ENCODE data around the gene SRM.

DNA sequence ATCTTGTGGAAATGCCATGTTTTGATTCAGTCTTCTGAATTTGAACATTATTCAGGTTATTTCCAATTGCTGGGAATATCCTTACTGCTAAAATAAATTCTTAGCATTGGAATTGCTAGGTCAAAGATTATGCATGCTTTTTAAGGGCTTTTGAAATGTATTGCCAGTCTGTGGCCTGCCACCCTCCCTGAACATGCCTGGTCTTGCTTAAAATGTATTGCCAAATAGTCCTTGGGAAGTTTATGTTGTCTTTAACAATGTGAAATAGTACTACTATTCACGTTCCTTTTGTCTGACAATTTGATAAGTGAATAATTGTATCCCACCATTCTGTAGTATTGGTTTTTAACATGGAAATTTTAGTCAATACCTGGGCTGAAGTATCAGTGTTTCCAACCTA is 33.8 kb downstream of the SRM start:
- no peak for TF ChIP-seq EZH2 (IDR thresholded peaks at IDR 0.05; ENCODE audit: borderline replicate concordance, insufficient read depth, low read depth, low read length, poor library complexity, severe bottlenecking)
- no peak for TF ChIP-seq CTCF (IDR thresholded peaks at IDR 0.05)
